Measurements from ENCODE around the gene DYRK1B. TPM values are rescaled to one million over a fixed set of nuclear protein-coding genes. Genes with fewer than 3 reads are reported as not detected.

Gene DYRK1B
- total and polyA plus RNA-seq, 2 donors (not counting 1 experiment from before 2014, with no cell fraction given) = 7.7 to 12.2 TPM

DNA sequence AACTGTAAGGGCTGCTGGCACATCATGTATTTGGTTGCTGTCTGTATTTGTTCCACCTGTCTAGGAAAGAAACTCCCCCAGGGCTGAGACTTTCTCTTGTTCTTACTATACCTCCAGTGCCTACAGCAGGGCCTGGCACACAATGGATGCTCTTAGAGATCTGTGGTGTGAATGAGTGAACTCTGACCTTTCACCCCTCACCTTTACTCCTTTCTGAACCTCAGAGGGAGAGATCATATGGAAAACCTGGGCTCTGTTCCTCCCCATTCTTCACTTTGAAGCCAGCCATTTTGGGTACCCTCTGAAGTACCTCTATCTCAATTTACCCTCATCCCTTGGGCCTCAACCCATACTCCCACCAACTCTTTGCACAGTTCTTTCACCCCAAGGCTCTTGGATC is 3.1 kb downstream of the DYRK1B start:
- Histone ChIP-seq H4K20me1 (ENCODE audit: control insufficient read depth, extremely low read depth, insufficient read depth, low read length) (no peaks in the 10 kb centered on the region), H3K4me1 (ENCODE audit: control insufficient read depth, extremely low read depth, insufficient read depth, low read length) (peaks cover 10% of the 10 kb centered on the region), H3K4me3 (replicated peaks in 1 of 4; ENCODE audit: control extremely low read depth in 1 of 4, insufficient read depth in 1 of 4, low read depth in 3 of 4, low read length in 4 of 4) (no peak overlapping the region), H3K27ac (ENCODE audit: insufficient read depth, low read length) (no peak overlapping the region), H3K4me2 (ENCODE audit: extremely low read depth, insufficient read depth, low read length) (no peak overlapping the region), H3K79me2 (ENCODE audit: control insufficient read depth, insufficient read depth, low read length) (peaks cover 5% of the 10 kb centered on the region), H3K27me3 (ENCODE audit: control insufficient read depth, insufficient read depth, low read length) (no peaks in the 10 kb centered on the region), H3K9me3 (ENCODE audit: control insufficient read depth, insufficient read depth, low read depth, low read length) (no peaks in the 10 kb centered on the region), H2AFZ (ENCODE audit: low read length) (no peak overlapping the region), H3K36me3 (ENCODE audit: control insufficient read depth, insufficient read depth, low read length) (peaks cover 24% of the 10 kb centered on the region), H3K9ac (ENCODE audit: insufficient read depth, low read length) (no peak overlapping the region)
- TF ChIP-seq EZH2 (IDR thresholded peaks at IDR 0.05; ENCODE audit: low read length, missing control alignments) (no peak), CTCF (conservative IDR thresholded peaks at IDR 0.05 in 1 of 2, IDR thresholded peaks at IDR 0.05 in 1 of 2; ENCODE audit: low read depth in 1 of 2, low read length in 2 of 2) (no peak)
- no peak for DNase-seq (ENCODE audit: low read depth in 2 of 2)

DNA sequence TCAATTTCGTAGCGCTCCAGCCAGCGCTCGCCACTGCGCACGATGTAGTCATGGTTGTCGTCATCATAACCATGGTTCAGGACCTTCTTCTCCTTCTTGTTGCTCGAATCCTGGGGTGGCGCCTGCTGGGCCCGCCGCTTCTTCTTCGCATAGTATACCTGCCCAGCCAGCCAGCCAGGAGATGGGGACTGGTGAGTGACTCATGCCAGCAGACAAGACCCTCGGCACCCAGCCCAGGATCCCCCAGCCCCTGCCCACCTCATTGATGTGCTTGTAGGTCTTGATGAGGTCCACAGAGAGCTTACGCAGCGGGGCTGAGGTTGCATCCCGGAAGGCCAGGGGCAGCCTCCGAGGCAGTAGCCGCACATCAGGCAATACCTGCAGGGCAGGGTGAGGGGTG is 3.6 kb downstream of the DYRK1B start:
- no peak for DNase-seq (ENCODE audit: low read depth in 2 of 2)
- H2AFZ ChIP-seq (ENCODE audit: low read length) = no peak overlapping the region
- no peak overlapping the region for H3K27ac ChIP-seq (ENCODE audit: insufficient read depth, low read length)
- no peak overlapping the region for H3K4me3 ChIP-seq (replicated peaks in 1 of 4; ENCODE audit: control extremely low read depth in 1 of 4, insufficient read depth in 1 of 4, low read depth in 3 of 4, low read length in 4 of 4)
- TF ChIP-seq EZH2 (IDR thresholded peaks at IDR 0.05; ENCODE audit: low read length, missing control alignments) (no peak), CTCF (conservative IDR thresholded peaks at IDR 0.05 in 1 of 2, IDR thresholded peaks at IDR 0.05 in 1 of 2; ENCODE audit: low read depth in 1 of 2, low read length in 2 of 2) (no peak)
- peaks cover 10% of the 10 kb centered on the region for H3K4me1 ChIP-seq (ENCODE audit: control insufficient read depth, extremely low read depth, insufficient read depth, low read length)
- no peak overlapping the region for H3K4me2 ChIP-seq (ENCODE audit: extremely low read depth, insufficient read depth, low read length)
- no peaks in the 10 kb centered on the region for H3K27me3 ChIP-seq (ENCODE audit: control insufficient read depth, insufficient read depth, low read length)
- no peak overlapping the region for H3K9ac ChIP-seq (ENCODE audit: insufficient read depth, low read length)
- no peaks in the 10 kb centered on the region for H4K20me1 ChIP-seq (ENCODE audit: control insufficient read depth, extremely low read depth, insufficient read depth, low read length)
- H3K9me3 ChIP-seq (ENCODE audit: control insufficient read depth, insufficient read depth, low read depth, low read length) = no peaks in the 10 kb centered on the region
- peaks cover 24% of the 10 kb centered on the region for H3K36me3 ChIP-seq (ENCODE audit: control insufficient read depth, insufficient read depth, low read length)
- H3K79me2 ChIP-seq (ENCODE audit: control insufficient read depth, insufficient read depth, low read length) = peaks cover 5% of the 10 kb centered on the region

DNA sequence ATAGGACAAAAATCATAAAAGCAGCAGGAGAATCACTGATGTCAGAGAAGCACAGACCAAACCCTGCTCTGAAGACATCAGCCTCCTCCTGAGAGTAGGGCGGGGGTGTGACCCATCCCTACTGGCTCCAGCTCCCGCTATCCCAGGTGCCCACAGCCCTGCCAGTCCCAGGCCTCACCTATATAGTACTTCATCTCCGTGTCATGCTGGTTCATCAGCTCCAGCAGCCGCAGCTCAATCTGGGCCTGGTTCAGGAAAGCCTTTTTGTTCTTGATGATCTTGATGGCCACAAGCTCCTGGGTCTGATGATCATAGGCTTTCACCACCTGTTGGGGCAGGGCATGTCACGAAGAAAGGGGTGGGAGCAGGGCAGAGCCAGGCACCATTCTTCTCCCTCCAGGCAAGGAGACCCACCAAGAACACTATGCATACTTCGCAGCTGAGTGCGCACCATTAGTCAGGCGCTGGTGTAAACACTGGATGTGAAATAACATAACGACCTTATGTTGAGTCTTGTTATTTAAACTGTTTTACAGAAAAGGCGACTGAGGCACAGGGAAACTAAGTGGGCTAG is 4.2 kb downstream of the DYRK1B start:
- Histone ChIP-seq H3K27me3 (ENCODE audit: control insufficient read depth, insufficient read depth, low read length) (no peaks in the 10 kb centered on the region), H3K27ac (ENCODE audit: insufficient read depth, low read length) (no peak overlapping the region), H3K36me3 (ENCODE audit: control insufficient read depth, insufficient read depth, low read length) (peaks cover 22% of the 10 kb centered on the region), H3K9me3 (ENCODE audit: control insufficient read depth, insufficient read depth, low read depth, low read length) (no peaks in the 10 kb centered on the region), H3K4me3 (replicated peaks in 1 of 4; ENCODE audit: control extremely low read depth in 1 of 4, insufficient read depth in 1 of 4, low read depth in 3 of 4, low read length in 4 of 4) (no peak overlapping the region), H3K79me2 (ENCODE audit: control insufficient read depth, insufficient read depth, low read length) (peaks cover 5% of the 10 kb centered on the region), H3K4me2 (ENCODE audit: extremely low read depth, insufficient read depth, low read length) (no peak overlapping the region), H3K9ac (ENCODE audit: insufficient read depth, low read length) (no peak overlapping the region), H3K4me1 (ENCODE audit: control insufficient read depth, extremely low read depth, insufficient read depth, low read length) (peaks cover 10% of the 10 kb centered on the region), H2AFZ (ENCODE audit: low read length) (no peak overlapping the region), H4K20me1 (ENCODE audit: control insufficient read depth, extremely low read depth, insufficient read depth, low read length) (no peaks in the 10 kb centered on the region)
- TF ChIP-seq EZH2 (IDR thresholded peaks at IDR 0.05; ENCODE audit: low read length, missing control alignments) = no peak
- no peak for TF ChIP-seq CTCF (conservative IDR thresholded peaks at IDR 0.05 in 1 of 2, IDR thresholded peaks at IDR 0.05 in 1 of 2; ENCODE audit: low read depth in 1 of 2, low read length in 2 of 2)
- no peak for DNase-seq (ENCODE audit: low read depth in 2 of 2)
